Panc1 (cell line): Measurements from ENCODE around the gene PSG2. TPM values are rescaled to one million over a fixed set of nuclear protein-coding genes. Genes with fewer than 3 reads are reported as not detected.
"Not testable (repeated sequence)": the region's sequence is repeated elsewhere in the genome, so short reads cannot be mapped to it uniquely, and the experiment has no call there.

Source experiments
- ATAC-seq: fragments of 200-7000 bp; cut with Tn5 transposase; 2 replicates; pipeline ENCODE4 v1.9.1; 2020; ENCODE audit warnings: mild to moderate bottlenecking, moderate library complexity
- BruUV-seq: library from RNA; stranded (reverse); fragments of 400-500 nt; replicated peaks from 2 replicates; lab custom pipeline; 2021; lab: Mats Ljungman, UMichigan
- CTCF ChIA-PET: fragments of 300-600 bp; sonication (Branson Sonifier 250); formaldehyde crosslinking; loops from one replicate; lab custom pipeline; 2022; ENCODE audit warnings: antibody characterized with exemption; lab: Charles Lee
- POLR2A ChIA-PET: fragments of 300-600 bp; sonication (Branson Sonifier 250); formaldehyde crosslinking; loops from one replicate; lab custom pipeline; 2022; ENCODE audit warnings: antibody characterized with exemption; lab: Charles Lee
- DNase-seq: peaks from one replicate; pipeline ENCODE4 v3.0.0-alpha.2; 2010; ENCODE audit warnings: low read depth, low spot score
- H3K27ac ChIP-seq: 2 replicates; pipeline ENCODE4 v1.5.1; 2011; ENCODE audit warnings: mild to moderate bottlenecking, low read length, inconsistent platforms
- H3K27me3 ChIP-seq: fragments of 200-500 bp; sonication (Bioruptor generic); 2 replicates; pipeline ENCODE4 v1.6.0; 2014; ENCODE audit warnings: low read length, inconsistent platforms; ENCODE audit not compliant: control insufficient read depth, insufficient read depth
- H3K36me3 ChIP-seq: fragments of 200-500 bp; sonication (Bioruptor generic); 2 replicates; pipeline ENCODE4 v1.5.1; 2014; ENCODE audit warnings: inconsistent platforms, mild to moderate bottlenecking, low read length, moderate library complexity; ENCODE audit not compliant: control insufficient read depth, insufficient read depth
- H3K4me1 ChIP-seq: 2 replicates; pipeline ENCODE4 v1.5.1; 2011; ENCODE audit warnings: inconsistent platforms, mild to moderate bottlenecking, low read length, moderate library complexity; ENCODE audit not compliant: control insufficient read depth, insufficient read depth
- H3K4me3 ChIP-seq, 2 experiments: 2 replicates each; pipeline ENCODE4 v1.5.1; 2011 to 2012; ENCODE audit warnings: low read depth in 2 of 2, low read length in 2 of 2, mild to moderate bottlenecking in 2 of 2, inconsistent platforms in 1 of 2, moderate library complexity in 1 of 2
- H3K9me3 ChIP-seq: fragments of 200-500 bp; sonication (Bioruptor generic); 2 replicates; pipeline ENCODE4 v1.5.1; 2014; ENCODE audit warnings: low read depth, mild to moderate bottlenecking, inconsistent platforms, low read length, moderate library complexity; ENCODE audit not compliant: control insufficient read depth, insufficient read depth
- POLR2AphosphoS5 ChIP-seq: IDR thresholded peaks from 2 replicates; pipeline ENCODE4 v1.6.1; 2012; ENCODE audit warnings: mild to moderate bottlenecking, low read depth, low read length, moderate library complexity
- in situ Hi-C: cut with HindIII; loops from 2 replicates; pipeline ENCODE4 v1.10.0; 2016; ENCODE audit warnings: low sequenced_read_pairs, low pct_unique_long_range_greater_than_20kb
- intact Hi-C: fragments of 100-400 bp; cut with micrococcal nuclease; formaldehyde crosslinking; loops from one replicate; pipeline ENCODE4 v1.10.0; 2022; ENCODE audit not compliant: unreplicated experiment
- total RNA-seq: library from RNA; stranded (reverse); gene quantifications from one replicate; pipeline ENCODE4 v1.2.1, GENCODE V29; 2021; ENCODE audit not compliant: unreplicated experiment
- TF ChIP-seq, protein P1 (sequence below): fragments of 450-650 bp; IDR thresholded peaks from 2 replicates; pipeline ENCODE4 v1.5.1; 2017; ENCODE audit warnings: mild to moderate bottlenecking

The PSG2 gene
- total RNA-seq, 1 experiment from 2014 or later = not detected

DNA sequence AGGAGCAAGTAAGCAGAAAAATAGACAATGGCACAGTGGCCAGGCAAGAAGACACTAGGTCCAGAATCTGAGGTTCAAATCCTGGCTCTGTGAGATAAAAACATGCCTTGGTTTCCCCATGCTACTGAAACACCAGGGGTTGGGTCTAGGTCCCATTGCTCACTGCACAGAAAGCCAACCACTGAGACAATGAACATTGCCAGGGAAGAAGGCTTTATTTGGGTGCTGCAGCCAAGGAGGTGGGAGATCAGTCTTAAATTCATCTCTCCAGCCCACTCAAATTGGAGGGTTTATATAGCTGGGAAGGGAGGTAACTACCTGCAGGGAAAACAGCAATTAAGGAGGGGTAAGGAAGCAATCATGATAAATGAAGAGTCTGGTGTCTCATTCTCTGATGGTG is 32.6 kb upstream of the PSG2 start:
- DNase-seq, ATAC-seq, H3K27ac ChIP-seq, BruUV-seq, H3K4me1 ChIP-seq, H3K27me3 ChIP-seq, H3K4me3 ChIP-seq, H3K9me3 ChIP-seq, H3K36me3 ChIP-seq, POLR2A ChIA-PET, CTCF ChIA-PET, intact Hi-C loops, in situ Hi-C loops: not testable (repeated sequence)

DNA sequence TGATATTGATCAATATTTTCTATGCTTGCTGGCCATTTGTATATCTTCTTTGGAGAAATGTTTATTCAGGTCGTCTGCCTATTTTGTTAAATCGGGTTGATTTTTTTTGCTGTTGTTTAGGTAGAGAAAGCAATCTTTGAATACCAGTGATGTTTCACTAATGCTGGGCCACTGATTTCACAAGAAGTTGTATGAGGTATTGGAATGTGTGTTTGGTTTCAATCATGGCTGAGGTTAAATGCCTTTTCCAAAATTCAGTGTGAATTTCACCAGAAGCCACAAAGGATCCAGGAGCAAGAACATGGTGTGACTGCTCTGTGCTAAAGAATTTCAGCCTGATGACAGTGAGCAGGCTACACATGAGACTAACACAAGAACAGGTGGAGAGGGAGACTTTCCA is 32.1 kb upstream of the PSG2 start:
- CTCF ChIA-PET, in situ Hi-C loops, POLR2A ChIA-PET, H3K9me3 ChIP-seq, ATAC-seq, H3K4me3 ChIP-seq, intact Hi-C loops, BruUV-seq, DNase-seq, H3K4me1 ChIP-seq, H3K36me3 ChIP-seq, H3K27ac ChIP-seq, H3K27me3 ChIP-seq: not testable (repeated sequence)

DNA sequence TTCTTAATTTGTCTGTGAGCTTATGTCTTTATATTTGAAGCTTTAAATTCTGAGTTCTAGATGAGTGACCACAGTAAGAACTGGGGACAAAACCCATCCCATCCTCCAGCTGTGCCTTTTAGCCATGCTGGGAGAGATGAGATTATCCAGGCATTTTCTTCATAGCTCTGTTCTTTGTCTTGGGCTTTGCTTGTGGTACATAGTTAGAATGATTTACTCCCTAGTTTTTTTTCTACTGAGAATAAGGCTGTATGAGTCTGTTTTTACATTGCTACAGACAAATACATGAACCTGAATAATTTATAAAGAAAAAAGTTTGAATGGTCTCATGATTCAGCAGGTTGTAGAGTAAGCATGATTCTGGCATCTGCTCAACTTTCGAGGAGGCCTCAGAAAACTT is 24.9 kb upstream of the PSG2 start:
- in situ Hi-C loops = not testable (repeated sequence)
- intact Hi-C loops = loop anchor here (10.0 kb wide), 1 partner anchor 117 kb away; no protein-coding TSS in a partner anchor

DNA sequence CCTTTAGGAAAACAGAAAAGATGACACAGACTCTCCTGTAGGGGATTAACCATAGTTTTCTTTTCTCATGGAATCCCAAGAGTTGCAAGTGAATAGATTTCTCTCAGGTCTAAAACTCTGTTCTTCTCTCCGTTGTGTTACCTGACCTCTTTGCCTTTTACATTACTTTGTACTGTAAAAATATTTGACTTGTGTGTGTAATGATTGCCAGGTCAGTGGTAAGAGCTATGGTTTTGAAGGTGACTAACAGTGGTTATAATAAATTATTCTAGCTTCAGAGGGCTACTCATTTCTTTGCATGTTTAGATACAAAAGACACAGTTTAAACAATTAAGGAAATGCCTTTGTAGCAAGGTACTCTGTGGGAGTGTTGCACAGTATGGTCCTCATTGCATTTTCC is 23.0 kb upstream of the PSG2 start:
- no peak for ATAC-seq
- Histone ChIP-seq H3K27ac (no peak overlapping the region), H3K4me3 (no peak overlapping the region), H3K36me3 (no peaks in the 10 kb centered on the region), H3K27me3 (no peaks in the 10 kb centered on the region), H3K9me3 (no peaks in the 10 kb centered on the region), H3K4me1 (no peaks in the 10 kb centered on the region)
- CTCF ChIA-PET = no interaction called here
- no TSS peak for BruUV-seq
- POLR2A ChIA-PET = no interaction called here
- in situ Hi-C loops = no loop called here
- intact Hi-C loops = loop anchor here (10.0 kb wide), 1 partner anchor 119 kb away; no protein-coding TSS in a partner anchor
- TF ChIP-seq POLR2AphosphoS5 = no peak
- TF ChIP-seq, protein P1, sequence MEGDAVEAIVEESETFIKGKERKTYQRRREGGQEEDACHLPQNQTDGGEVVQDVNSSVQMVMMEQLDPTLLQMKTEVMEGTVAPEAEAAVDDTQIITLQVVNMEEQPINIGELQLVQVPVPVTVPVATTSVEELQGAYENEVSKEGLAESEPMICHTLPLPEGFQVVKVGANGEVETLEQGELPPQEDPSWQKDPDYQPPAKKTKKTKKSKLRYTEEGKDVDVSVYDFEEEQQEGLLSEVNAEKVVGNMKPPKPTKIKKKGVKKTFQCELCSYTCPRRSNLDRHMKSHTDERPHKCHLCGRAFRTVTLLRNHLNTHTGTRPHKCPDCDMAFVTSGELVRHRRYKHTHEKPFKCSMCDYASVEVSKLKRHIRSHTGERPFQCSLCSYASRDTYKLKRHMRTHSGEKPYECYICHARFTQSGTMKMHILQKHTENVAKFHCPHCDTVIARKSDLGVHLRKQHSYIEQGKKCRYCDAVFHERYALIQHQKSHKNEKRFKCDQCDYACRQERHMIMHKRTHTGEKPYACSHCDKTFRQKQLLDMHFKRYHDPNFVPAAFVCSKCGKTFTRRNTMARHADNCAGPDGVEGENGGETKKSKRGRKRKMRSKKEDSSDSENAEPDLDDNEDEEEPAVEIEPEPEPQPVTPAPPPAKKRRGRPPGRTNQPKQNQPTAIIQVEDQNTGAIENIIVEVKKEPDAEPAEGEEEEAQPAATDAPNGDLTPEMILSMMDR = no peak
- no peak for DNase-seq

More for the DNA sequence above, 24.9 kb upstream of the PSG2 start:
- ATAC-seq, H3K9me3 ChIP-seq, H3K4me1 ChIP-seq, POLR2A ChIA-PET, BruUV-seq, H3K4me3 ChIP-seq, H3K36me3 ChIP-seq, DNase-seq, H3K27me3 ChIP-seq, H3K27ac ChIP-seq, CTCF ChIA-PET: not testable (repeated sequence)
